WI38 (cell line): ENCODE data around the gene SH3TC2.

ENCODE experiments used
- H3K4me3 ChIP-seq: 2 replicates; pipeline ENCODE4 v1.5.1; 2011; ENCODE audit warnings: low read depth, mild to moderate bottlenecking, control low read depth, low read length
- TF ChIP-seq, protein P1 (sequence below): IDR thresholded peaks from 2 replicates; pipeline ENCODE4 v1.5.1; 2012; ENCODE audit warnings: low read depth, mild to moderate bottlenecking, control low read depth, low read length

SH3TC2 gene

DNA sequence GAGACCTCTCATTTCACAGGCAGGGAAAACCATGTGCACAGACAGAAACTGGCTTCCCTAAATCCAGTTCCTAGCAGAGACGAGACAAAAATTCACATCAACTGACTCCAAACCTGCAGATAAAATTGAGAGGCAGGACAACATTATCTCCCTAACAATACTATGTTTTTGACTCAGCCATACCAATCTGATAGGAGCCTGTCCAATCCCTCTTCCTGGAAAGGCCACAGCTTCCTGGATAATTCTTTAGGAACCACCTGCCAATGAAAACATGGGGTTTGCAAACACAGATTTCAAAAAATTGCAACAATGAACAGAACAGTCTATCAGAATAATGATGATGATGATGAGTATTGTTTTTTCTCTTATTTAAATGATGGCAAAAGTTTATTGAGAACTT, 22.4 kb downstream of the SH3TC2 start:
- TF ChIP-seq, protein P1, sequence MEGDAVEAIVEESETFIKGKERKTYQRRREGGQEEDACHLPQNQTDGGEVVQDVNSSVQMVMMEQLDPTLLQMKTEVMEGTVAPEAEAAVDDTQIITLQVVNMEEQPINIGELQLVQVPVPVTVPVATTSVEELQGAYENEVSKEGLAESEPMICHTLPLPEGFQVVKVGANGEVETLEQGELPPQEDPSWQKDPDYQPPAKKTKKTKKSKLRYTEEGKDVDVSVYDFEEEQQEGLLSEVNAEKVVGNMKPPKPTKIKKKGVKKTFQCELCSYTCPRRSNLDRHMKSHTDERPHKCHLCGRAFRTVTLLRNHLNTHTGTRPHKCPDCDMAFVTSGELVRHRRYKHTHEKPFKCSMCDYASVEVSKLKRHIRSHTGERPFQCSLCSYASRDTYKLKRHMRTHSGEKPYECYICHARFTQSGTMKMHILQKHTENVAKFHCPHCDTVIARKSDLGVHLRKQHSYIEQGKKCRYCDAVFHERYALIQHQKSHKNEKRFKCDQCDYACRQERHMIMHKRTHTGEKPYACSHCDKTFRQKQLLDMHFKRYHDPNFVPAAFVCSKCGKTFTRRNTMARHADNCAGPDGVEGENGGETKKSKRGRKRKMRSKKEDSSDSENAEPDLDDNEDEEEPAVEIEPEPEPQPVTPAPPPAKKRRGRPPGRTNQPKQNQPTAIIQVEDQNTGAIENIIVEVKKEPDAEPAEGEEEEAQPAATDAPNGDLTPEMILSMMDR = no peak
- H3K4me3 ChIP-seq = no peak overlapping the region

DNA sequence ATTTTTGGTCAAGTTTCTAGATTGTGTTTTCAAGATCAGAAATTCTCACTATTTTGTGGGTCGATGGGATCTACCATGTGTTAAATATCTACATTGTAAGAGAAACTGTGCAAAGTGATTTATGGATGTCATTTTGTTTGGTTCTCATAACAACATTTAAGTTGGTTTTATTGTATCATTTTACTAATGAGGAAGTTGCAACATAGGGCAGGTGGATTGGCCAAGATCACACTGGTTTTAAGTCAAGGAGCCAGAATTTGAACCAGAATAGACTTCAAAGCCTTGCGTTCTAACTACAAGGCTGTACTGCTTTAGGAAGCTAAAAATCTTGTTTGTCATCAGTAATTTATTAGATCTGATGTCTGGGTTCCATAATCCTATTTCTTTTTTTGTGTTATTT, 23.4 kb downstream of the SH3TC2 start:
- TF ChIP-seq, protein P1 = no peak
- no peak overlapping the region for H3K4me3 ChIP-seq

DNA sequence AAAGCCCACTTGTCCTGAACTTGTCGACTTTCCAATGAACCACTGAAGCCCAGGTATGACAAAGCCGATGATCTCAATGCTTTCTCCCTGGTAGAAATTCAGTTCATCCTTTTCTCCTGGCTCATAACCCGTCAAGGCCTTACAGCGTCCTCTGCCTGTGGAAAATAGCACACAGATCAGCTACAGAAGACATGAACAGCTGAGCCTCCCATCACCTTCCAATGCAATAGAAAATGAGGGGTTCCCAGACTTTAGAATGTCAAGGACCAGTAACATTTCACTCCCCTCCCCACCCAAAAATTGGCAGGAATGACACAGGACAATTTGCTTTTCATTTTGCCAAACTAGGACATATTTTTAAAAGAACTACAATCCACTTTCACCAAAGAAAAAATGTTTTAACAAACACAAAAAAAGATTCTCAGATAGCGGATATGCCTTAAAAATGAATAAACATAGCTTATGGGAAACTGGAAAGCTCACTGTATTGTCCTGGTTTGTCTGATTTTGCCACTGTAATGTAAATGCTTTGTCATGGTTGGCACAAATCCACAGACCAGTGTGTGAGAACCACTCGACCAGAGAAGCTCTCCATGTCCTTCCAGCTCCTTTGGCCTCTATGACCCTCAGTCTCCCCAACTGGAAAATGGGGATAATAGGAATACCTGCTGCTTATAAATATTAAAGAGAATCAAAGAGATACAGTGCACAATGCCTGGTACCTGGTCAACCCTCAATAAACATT, 24.4 kb downstream of the SH3TC2 start:
- H3K4me3 ChIP-seq = no peak overlapping the region
- TF ChIP-seq, protein P1 = no peak

DNA sequence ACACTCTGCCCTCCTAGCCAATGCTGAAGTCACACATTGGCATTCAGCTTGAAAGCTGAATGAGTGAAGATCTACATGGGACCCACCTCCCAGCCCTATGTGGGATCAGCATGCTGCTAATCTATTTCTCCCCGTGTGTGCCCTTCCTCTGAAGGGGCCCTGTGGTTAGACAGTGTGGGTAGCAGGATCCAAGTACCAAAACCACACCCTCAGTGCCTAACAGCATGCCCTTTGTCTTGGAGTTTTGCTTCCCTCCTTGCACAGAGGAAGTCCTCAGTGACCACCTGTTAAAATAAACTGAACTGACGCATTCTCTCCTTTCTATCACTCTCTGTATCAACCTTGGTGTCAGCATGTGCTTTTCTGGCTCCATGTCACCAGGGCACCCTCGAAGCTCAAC, 25.0 kb downstream of the SH3TC2 start:
- TF ChIP-seq, protein P1 = no peak
- H3K4me3 ChIP-seq = no peak overlapping the region

DNA sequence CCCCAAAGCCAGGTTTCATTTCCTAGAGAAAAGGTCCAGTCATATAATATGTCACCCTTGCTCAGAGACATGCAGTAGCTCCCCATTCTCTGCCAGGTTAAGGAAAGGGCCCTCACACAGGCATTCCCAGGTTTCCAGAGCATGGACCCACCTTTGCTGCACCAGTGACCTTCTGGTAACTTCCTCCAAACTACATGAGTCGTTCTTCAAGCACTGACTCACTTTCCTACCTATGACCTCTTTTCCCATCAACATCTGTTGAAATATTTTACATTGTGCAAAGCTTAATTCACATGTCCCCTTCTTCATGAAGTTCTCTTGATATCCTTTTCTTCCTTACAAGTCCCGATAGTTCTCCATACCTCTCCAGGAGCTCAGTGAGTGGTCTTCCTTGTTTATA, 25.9 kb downstream of the SH3TC2 start:
- H3K4me3 ChIP-seq = no peak overlapping the region
- TF ChIP-seq, protein P1 = no peak

DNA sequence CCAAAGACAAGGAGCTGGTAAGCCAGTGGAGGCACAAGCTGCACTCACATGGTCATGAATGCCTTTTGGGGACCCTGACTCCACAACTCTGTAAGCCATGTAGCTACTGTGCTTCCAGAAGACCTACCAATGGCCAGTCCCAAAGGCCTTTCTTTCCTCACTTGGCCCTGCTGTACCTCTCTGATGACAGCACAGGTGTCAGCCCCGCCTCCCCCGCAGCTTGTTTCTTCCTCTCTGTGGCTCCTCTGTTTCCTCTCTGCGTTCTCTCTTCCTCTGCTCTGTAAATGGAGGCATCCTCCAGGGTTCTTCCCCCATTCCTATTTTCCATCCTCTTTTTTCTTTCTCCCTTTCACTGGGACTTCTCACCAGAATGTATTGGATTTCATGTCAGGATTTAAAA, 26.7 kb downstream of the SH3TC2 start:
- TF ChIP-seq, protein P1 = no peak
- H3K4me3 ChIP-seq = no peak overlapping the region

DNA sequence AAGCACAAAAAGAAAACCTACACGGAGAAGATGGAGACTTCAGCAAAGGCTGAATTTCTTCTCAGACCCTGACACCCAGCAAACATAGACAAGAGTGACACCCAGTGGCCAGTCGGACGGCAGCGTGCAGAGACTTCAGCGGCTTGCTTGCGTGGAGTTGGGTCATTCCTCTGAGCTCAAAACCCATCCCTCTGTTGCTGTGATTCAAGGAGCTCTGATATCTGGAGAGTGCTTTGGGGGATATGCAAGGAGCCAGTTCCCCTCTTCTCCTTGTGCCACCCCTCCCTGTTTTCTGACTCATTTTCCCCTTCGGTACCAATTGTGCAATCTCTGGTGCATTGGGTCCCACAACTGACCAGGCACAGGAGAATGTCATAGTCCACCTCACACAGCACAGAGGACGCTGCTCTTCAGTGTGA, 27.5 kb downstream of the SH3TC2 start:
- no peak overlapping the region for H3K4me3 ChIP-seq
- TF ChIP-seq, protein P1 = peak; percentile 79
